Lower leg skin (tissue), 4 donors: ENCODE data around the gene DCTD. TPM values are rescaled to one million over a fixed set of nuclear protein-coding genes. Genes with fewer than 3 reads are reported as not detected.

Experiments used
- DNase-seq, 2 donors: peaks; one replicate each; pipeline ENCODE4 v3.0.0-alpha.2; 2019; ENCODE audit warnings: low spot score in 2 of 2
- H3K4me3 ChIP-seq: fragments of 200-600 bp; sonication (generic); 2 replicates; pipeline ENCODE4 v1.5.1; 2017; ENCODE audit warnings: mild to moderate bottlenecking, low read depth; ENCODE audit not compliant: poor library complexity, severe bottlenecking
- CTCF ChIP-seq, 3 donors: fragments of 450-650 bp; IDR thresholded peaks; one replicate each; pipeline ENCODE4 v1.5.1; 2016; ENCODE audit warnings: antibody characterized with exemption in 3 of 3, mild to moderate bottlenecking in 3 of 3, moderate library complexity in 2 of 3
- POLR2A ChIP-seq, 2 donors: fragments of 450-650 bp; IDR thresholded peaks; one replicate each; pipeline ENCODE4 v1.6.1; 2016 to 2017; ENCODE audit warnings: antibody characterized with exemption in 2 of 2, mild to moderate bottlenecking in 1 of 2, moderate library complexity in 1 of 2
- WGBS, 2 donors: methylation state at CpG; one replicate each; pipeline ENCODE4 v1.1.5; 2018; 5-methylcytosine and 5-hydroxymethylcytosine counted together
- intact Hi-C: fragments of 100-400 bp; cut with DNase I; formaldehyde crosslinking; loops from one replicate; pipeline ENCODE4 v1.15.0; 2023; ENCODE audit warnings: low total_unique reads
- total RNA-seq, 4 donors: library from RNA; depleted of rRNA; stranded (reverse); fragments of >200 nt; gene quantifications; one replicate each; pipeline ENCODE4 v1.1.0, GENCODE V29; 2016

DCTD gene
- total RNA-seq, 4 donors from 2014 or later: 27.7 to 52.4 (median 35.4) TPM

- 84 to 86% methylated on average over 6 of the region's 6 CpGs for WGBS, 2 donors
- DNase-seq: no peak
- TF ChIP-seq CTCF (IDR thresholded peaks at IDR 0.05) (no peak), POLR2A (IDR thresholded peaks at IDR 0.05) (no peak)
- intact Hi-C loops: no loop called here
- H3K4me3 ChIP-seq: no peak overlapping the region
Observed at GRCh38 chr4:182930889-182931288, 13.7 kb upstream of the DCTD start.

- WGBS, 2 donors: 91 to 99% methylated on average over 3 of the region's 3 CpGs
- no peak for DNase-seq
- intact Hi-C loops: no loop called here
- H3K4me3 ChIP-seq: no peak overlapping the region
- TF ChIP-seq POLR2A (IDR thresholded peaks at IDR 0.05) (no peak), CTCF (IDR thresholded peaks at IDR 0.05) (no peak)
Observed at GRCh38 chr4:182929296-182929695, 12.1 kb upstream of the DCTD start.

GRCh38 chr4:182928061-182928460, 10.9 kb upstream of the DCTD start:
- intact Hi-C loops: no loop called here
- DNase-seq: no peak
- no peak overlapping the region for H3K4me3 ChIP-seq
- 61 to 71% methylated on average over 3 of the region's 3 CpGs for WGBS, 2 donors
- TF ChIP-seq CTCF (IDR thresholded peaks at IDR 0.05) (no peak), POLR2A (IDR thresholded peaks at IDR 0.05) (no peak)

GRCh38 chr4:182927505-182927904, 10.3 kb upstream of the DCTD start:
- no peak overlapping the region for H3K4me3 ChIP-seq
- 79 to 81% methylated on average over 3 of the region's 3 CpGs for WGBS, 2 donors
- no peak for DNase-seq
- TF ChIP-seq CTCF (IDR thresholded peaks at IDR 0.05) (no peak), POLR2A (IDR thresholded peaks at IDR 0.05) (no peak)
- intact Hi-C loops: no loop called here

- WGBS, 2 donors: 90 to 100% methylated on average over 1 of the region's 1 CpG
- intact Hi-C loops: no loop called here
- no peak overlapping the region for H3K4me3 ChIP-seq
- TF ChIP-seq CTCF (IDR thresholded peaks at IDR 0.05) (no peak), POLR2A (IDR thresholded peaks at IDR 0.05) (no peak)
- DNase-seq: no peak
Observed at GRCh38 chr4:182925855-182926254, 8.7 kb upstream of the DCTD start.

GRCh38 chr4:182925298-182925757, 8.1 kb upstream of the DCTD start:
- DNase-seq: no peak
- intact Hi-C loops: no loop called here
- no peak for TF ChIP-seq POLR2A (IDR thresholded peaks at IDR 0.05)
- no peak for TF ChIP-seq CTCF (IDR thresholded peaks at IDR 0.05)
- H3K4me3 ChIP-seq: no peak overlapping the region
- WGBS, 2 donors: 68 to 73% methylated on average over 10 of the region's 10 CpGs
